DND-41 (cell line): Measurements from ENCODE around the gene SEMA5A.

ENCODE experiments used
- ATAC-seq: fragments of 200-7000 bp; cut with Tn5 transposase; 3 replicates; pipeline ENCODE4 v1.9.1; 2021; ENCODE audit warnings: low read depth; ENCODE audit not compliant: insufficient read depth
- DNase-seq: peaks from one replicate; pipeline ENCODE4 v3.0.0-alpha.2; 2020
- H2AFZ ChIP-seq: 2 replicates; pipeline ENCODE4 v1.6.0; 2012; ENCODE audit warnings: low read depth, low read length
- H3K27ac ChIP-seq: 2 replicates; pipeline ENCODE4 v1.5.1; 2012; ENCODE audit warnings: low read length, inconsistent platforms
- H3K27me3 ChIP-seq: fragments of 200-600 bp; sonication (generic); 2 replicates; pipeline ENCODE4 v1.6.0; 2012; ENCODE audit warnings: low read length, mild to moderate bottlenecking, inconsistent platforms; ENCODE audit not compliant: insufficient read depth, poor library complexity
- H3K36me3 ChIP-seq: 2 replicates; pipeline ENCODE4 v1.5.1; 2012; ENCODE audit warnings: low read length, inconsistent platforms; ENCODE audit not compliant: insufficient read depth
- H3K4me1 ChIP-seq: 2 replicates; pipeline ENCODE4 v1.5.1; 2012; ENCODE audit warnings: mild to moderate bottlenecking, low read length; ENCODE audit not compliant: insufficient read depth
- H3K4me2 ChIP-seq: 2 replicates; pipeline ENCODE4 v1.6.0; 2012; ENCODE audit warnings: mild to moderate bottlenecking, moderate library complexity, low read length, inconsistent platforms; ENCODE audit not compliant: insufficient read depth
- H3K4me3 ChIP-seq, 2 experiments: fragments of 200-600 bp in 1 of 2; shearing (Covaris generic) in 1 of 2; 2 replicates each; pipeline ENCODE4 v1.5.1; 2012 to 2016; ENCODE audit warnings: inconsistent platforms in 2 of 2, low read length in 2 of 2, mild to moderate bottlenecking in 2 of 2, low read depth in 1 of 2, moderate library complexity in 1 of 2
- H3K79me2 ChIP-seq: 2 replicates; pipeline ENCODE4 v1.6.0; 2012; ENCODE audit warnings: low read length, inconsistent platforms; ENCODE audit not compliant: insufficient read depth
- H3K9ac ChIP-seq: 2 replicates; pipeline ENCODE4 v1.6.0; 2012; ENCODE audit warnings: low read depth, mild to moderate bottlenecking, inconsistent platforms, low read length, moderate library complexity
- H3K9me3 ChIP-seq: 2 replicates; pipeline ENCODE4 v1.5.1; 2012; ENCODE audit warnings: low read length, moderate library complexity, mild to moderate bottlenecking, inconsistent platforms; ENCODE audit not compliant: insufficient read depth, severe bottlenecking
- H4K20me1 ChIP-seq: 2 replicates; pipeline ENCODE4 v1.6.0; 2012; ENCODE audit warnings: low read length; ENCODE audit not compliant: insufficient read depth
- EZH2 ChIP-seq: IDR thresholded peaks from 3 replicates; pipeline ENCODE4 v1.6.1; 2012; ENCODE audit warnings: borderline replicate concordance, low read depth, mild to moderate bottlenecking, moderate library complexity, low read length, inconsistent platforms; ENCODE audit not compliant: severe bottlenecking
- TF ChIP-seq, protein P1 (sequence below): IDR thresholded peaks from 2 replicates; pipeline ENCODE4 v1.5.1; 2012; ENCODE audit warnings: borderline replicate concordance, low read length, moderate library complexity, mild to moderate bottlenecking; ENCODE audit not compliant: poor library complexity, severe bottlenecking; ENCODE audit errors: extremely low read depth

Gene SEMA5A

DNA sequence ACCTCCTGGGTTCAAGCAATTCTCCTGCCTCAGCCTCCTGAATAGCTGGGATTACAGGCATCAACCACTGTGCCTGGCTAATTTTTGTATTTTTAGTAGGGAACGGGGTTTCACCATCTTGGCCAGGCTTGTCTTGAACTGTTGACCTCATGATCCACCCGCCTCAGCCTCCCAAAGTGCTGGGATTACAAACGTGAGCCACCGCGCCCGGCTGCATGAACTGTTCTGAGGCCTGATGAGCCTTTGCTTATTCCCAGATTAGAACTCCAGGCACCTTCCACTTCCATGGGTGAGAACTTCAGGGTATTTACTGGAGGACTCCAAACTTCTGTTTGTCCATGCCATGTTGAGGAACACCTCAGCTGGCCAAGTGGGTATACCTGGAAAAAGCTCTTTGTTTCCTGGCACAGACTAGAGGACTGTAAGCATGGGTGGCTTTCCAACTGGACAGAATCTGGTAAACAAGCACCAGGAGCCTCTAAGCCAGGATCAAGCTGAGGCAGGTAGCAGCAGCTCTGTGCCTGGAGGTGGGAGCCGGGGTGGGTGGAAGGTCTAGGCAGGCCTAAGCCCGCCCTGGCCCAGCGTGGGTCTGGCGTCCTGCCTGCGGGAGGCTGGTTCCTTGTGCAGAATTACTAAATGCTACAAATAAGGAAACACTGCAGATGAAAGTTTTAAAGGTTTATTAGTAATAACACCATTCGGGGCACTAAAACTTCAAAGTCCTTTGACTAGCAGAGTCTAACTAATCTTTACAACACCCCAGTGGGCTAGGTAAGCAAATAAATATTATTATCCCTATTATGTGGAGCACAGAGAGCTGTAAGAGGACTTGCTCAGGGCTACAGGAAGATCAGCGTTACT lies 78.4 kb downstream of the SEMA5A start:
- H3K9ac ChIP-seq = no peak overlapping the region
- TF ChIP-seq EZH2 = no peak
- TF ChIP-seq, protein P1, sequence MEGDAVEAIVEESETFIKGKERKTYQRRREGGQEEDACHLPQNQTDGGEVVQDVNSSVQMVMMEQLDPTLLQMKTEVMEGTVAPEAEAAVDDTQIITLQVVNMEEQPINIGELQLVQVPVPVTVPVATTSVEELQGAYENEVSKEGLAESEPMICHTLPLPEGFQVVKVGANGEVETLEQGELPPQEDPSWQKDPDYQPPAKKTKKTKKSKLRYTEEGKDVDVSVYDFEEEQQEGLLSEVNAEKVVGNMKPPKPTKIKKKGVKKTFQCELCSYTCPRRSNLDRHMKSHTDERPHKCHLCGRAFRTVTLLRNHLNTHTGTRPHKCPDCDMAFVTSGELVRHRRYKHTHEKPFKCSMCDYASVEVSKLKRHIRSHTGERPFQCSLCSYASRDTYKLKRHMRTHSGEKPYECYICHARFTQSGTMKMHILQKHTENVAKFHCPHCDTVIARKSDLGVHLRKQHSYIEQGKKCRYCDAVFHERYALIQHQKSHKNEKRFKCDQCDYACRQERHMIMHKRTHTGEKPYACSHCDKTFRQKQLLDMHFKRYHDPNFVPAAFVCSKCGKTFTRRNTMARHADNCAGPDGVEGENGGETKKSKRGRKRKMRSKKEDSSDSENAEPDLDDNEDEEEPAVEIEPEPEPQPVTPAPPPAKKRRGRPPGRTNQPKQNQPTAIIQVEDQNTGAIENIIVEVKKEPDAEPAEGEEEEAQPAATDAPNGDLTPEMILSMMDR = no peak
- no peak overlapping the region for H3K27ac ChIP-seq
- no peak overlapping the region for H3K4me2 ChIP-seq
- H3K36me3 ChIP-seq = no peaks in the 10 kb centered on the region
- ATAC-seq (no peak), DNase-seq (no peak)
- no peaks in the 10 kb centered on the region for H4K20me1 ChIP-seq
- no peaks in the 10 kb centered on the region for H3K79me2 ChIP-seq
- H3K4me3 ChIP-seq = no peak overlapping the region
- no peaks in the 10 kb centered on the region for H3K4me1 ChIP-seq
- H3K9me3 ChIP-seq = no peaks in the 10 kb centered on the region
- H2AFZ ChIP-seq = no peak overlapping the region
- H3K27me3 ChIP-seq = no peaks in the 10 kb centered on the region

DNA sequence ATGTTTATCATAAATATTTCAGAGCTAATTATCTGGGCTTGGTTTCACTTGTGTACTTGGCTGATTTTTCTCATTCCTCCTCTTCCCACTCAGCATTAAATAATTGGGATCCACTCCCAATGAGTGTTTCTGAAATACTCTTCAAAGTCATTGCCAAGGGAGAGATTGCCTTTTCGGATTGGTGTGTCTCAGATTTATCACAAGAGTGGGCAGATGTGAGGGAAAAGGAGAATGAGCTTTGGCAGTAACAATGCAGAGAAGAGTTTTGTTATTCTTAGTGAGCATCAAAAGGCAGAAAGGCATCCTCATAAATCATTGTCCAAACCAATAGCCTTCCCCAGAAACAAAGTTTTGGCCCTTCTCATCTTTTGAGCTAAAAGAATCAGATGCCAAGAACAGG lies 79.2 kb downstream of the SEMA5A start:
- no peaks in the 10 kb centered on the region for H3K27me3 ChIP-seq
- no peaks in the 10 kb centered on the region for H3K79me2 ChIP-seq
- no peak overlapping the region for H2AFZ ChIP-seq
- no peak overlapping the region for H3K27ac ChIP-seq
- no peak overlapping the region for H3K4me2 ChIP-seq
- DNase-seq (no peak), ATAC-seq (no peak)
- H3K4me1 ChIP-seq = no peaks in the 10 kb centered on the region
- no peak overlapping the region for H3K4me3 ChIP-seq
- TF ChIP-seq, protein P1 = no peak
- no peak for TF ChIP-seq EZH2
- no peaks in the 10 kb centered on the region for H4K20me1 ChIP-seq
- no peaks in the 10 kb centered on the region for H3K9me3 ChIP-seq
- no peak overlapping the region for H3K9ac ChIP-seq
- no peaks in the 10 kb centered on the region for H3K36me3 ChIP-seq

DNA sequence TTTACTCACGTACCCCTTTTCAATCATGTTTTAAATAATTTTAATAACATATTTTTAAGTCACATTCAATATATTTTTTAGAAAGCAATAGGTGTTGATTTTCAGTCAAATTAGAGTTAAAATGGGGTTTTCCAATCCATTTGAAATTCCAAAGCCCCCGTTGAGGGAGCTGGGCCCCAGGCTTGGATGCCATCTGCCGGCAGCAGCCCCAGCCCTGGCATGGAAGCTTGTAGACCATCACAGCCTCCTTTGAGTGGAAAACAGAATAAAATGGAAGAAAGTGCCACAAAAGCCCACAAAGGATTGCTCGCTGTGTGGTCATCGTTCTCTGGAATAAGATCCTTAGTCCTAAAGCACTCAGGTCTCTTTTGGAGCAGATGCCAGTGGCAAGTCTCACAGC lies 81.4 kb downstream of the SEMA5A start:
- no peak overlapping the region for H3K4me3 ChIP-seq
- no peaks in the 10 kb centered on the region for H3K27me3 ChIP-seq
- H3K36me3 ChIP-seq = no peaks in the 10 kb centered on the region
- TF ChIP-seq, protein P1 = no peak
- TF ChIP-seq EZH2 = no peak
- ATAC-seq (no peak), DNase-seq (no peak)
- H3K79me2 ChIP-seq = no peaks in the 10 kb centered on the region
- H3K27ac ChIP-seq = no peak overlapping the region
- H3K4me2 ChIP-seq = no peak overlapping the region
- H2AFZ ChIP-seq = no peak overlapping the region
- no peaks in the 10 kb centered on the region for H3K4me1 ChIP-seq
- no peak overlapping the region for H3K9ac ChIP-seq
- H3K9me3 ChIP-seq = no peaks in the 10 kb centered on the region
- H4K20me1 ChIP-seq = no peaks in the 10 kb centered on the region

DNA sequence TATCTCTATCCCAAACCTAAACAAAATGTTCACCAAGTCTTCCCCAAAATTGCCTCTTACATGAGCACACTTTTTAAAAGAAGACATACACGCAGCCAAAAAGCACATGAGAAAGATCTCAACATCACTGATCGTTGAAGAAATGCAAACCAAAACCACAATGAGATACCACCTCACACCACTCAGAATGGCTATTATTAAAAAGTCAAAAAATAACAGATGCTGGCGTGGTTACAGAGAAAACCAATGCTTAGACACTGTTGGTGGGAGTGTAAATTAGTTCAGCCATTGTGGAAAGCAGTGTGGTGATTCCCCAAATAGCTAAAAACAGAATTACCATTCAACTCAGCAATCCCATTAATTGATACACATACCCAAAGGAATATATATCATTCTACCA lies 83.8 kb downstream of the SEMA5A start:
- H3K27ac ChIP-seq = no peak overlapping the region
- no peak overlapping the region for H3K9ac ChIP-seq
- TF ChIP-seq, protein P1 = no peak
- no peak for TF ChIP-seq EZH2
- no peaks in the 10 kb centered on the region for H4K20me1 ChIP-seq
- H3K4me2 ChIP-seq = no peak overlapping the region
- no peaks in the 10 kb centered on the region for H3K9me3 ChIP-seq
- H3K4me1 ChIP-seq = no peaks in the 10 kb centered on the region
- no peak overlapping the region for H3K4me3 ChIP-seq
- DNase-seq (no peak), ATAC-seq (no peak)
- H2AFZ ChIP-seq = no peak overlapping the region
- H3K27me3 ChIP-seq = no peaks in the 10 kb centered on the region
- H3K36me3 ChIP-seq = no peaks in the 10 kb centered on the region
- H3K79me2 ChIP-seq = no peaks in the 10 kb centered on the region
